AG09309 (cell line): ENCODE results near the gene MRPL41.

Experiments used
- DNase-seq: peaks from one replicate; pipeline ENCODE4 v3.0.0-alpha.2; 2010; ENCODE audit warnings: low read depth
- H3K4me3 ChIP-seq: 2 replicates; pipeline ENCODE4 v1.5.1; 2011; ENCODE audit warnings: mild to moderate bottlenecking, low read depth, low read length, moderate library complexity; ENCODE audit not compliant: control insufficient read depth
- TF ChIP-seq, protein P1 (sequence below): IDR thresholded peaks from 2 replicates; pipeline ENCODE4 v1.5.1; 2011; ENCODE audit warnings: mild to moderate bottlenecking, low read depth, low read length, inconsistent platforms; ENCODE audit not compliant: insufficient read depth, control insufficient read depth; ENCODE audit errors: missing control alignments

MRPL41 gene

DNA sequence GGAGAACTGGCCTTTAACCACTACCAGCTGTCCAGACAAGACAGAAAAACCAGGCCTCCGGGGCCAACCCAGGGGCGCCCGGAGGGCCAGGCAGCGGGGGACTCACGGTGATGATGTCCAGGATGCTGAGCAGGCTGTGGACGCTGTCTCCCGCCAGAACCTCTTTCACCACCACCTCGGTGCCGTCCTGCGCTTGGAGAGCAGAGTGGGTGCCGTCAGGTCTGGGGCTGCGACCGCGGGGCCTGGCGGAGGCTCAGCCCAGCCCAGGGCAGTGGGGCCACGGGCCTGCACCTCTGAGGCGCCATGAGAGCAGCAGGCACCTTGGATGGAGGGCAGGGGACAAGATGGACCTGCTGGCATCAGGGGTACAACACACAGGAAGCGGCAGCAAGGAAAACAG, 11.1 kb upstream of the MRPL41 start:
- DNase-seq: no peak
- no peak overlapping the region for H3K4me3 ChIP-seq
- TF ChIP-seq, protein P1, sequence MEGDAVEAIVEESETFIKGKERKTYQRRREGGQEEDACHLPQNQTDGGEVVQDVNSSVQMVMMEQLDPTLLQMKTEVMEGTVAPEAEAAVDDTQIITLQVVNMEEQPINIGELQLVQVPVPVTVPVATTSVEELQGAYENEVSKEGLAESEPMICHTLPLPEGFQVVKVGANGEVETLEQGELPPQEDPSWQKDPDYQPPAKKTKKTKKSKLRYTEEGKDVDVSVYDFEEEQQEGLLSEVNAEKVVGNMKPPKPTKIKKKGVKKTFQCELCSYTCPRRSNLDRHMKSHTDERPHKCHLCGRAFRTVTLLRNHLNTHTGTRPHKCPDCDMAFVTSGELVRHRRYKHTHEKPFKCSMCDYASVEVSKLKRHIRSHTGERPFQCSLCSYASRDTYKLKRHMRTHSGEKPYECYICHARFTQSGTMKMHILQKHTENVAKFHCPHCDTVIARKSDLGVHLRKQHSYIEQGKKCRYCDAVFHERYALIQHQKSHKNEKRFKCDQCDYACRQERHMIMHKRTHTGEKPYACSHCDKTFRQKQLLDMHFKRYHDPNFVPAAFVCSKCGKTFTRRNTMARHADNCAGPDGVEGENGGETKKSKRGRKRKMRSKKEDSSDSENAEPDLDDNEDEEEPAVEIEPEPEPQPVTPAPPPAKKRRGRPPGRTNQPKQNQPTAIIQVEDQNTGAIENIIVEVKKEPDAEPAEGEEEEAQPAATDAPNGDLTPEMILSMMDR: no peak

DNA sequence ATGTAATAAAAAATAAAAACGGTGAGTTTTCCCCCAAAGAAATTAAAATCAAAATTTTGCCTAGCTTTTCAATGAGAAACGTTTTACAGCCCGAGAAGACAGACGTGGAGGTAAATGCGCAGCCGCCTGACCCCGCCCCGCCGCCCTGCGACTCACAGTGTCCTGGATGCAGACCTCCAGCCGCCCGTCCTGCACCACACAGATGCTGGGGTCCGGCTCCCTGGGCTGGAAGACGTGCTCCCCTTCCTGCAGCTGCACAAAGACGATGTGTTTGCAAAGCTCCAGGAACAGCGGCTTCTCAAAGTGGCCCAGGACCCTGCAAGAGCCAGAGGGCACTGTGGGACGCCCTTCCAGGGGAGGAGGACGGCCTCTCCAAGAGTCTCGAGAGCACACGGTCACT, 9.2 kb upstream of the MRPL41 start:
- TF ChIP-seq, protein P1: no peak
- H3K4me3 ChIP-seq: no peak overlapping the region
- DNase-seq: no peak

DNA sequence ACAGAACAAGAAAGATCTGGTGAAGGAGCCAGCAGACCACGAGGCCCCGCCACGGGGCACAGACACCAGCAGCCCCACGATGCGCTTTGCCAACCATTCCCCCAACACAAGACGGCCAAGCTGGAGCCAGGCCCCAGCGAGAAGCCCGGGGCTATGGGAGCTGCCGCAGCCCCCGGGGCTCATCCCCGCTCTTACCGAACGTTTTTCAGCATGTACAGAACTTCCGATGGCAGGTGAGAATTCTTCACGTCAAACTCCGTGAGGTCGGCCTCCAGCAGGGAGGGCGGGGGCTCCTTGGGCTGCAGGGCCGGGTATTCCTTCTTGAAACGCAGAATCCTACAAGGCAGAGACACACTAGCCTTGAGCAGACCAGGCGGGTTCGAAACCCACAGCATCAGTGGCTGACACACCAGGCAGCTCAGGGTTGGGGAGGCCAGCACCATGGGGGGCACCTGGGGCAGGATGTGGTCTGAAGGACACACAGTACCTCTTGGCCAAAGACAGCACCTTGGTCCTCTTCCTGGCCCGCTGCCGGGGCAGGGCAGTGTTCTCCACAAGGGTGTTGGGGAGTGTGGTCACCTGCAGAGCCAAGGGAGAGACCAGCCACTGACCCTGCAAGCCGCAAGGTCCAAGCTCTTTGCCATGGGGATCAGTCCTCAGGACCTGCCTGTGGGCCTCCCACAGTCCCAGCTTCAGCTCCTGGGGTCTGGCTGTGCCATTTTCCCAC, 8.3 kb upstream of the MRPL41 start:
- DNase-seq: no peak
- no peak overlapping the region for H3K4me3 ChIP-seq
- TF ChIP-seq, protein P1: no peak

DNA sequence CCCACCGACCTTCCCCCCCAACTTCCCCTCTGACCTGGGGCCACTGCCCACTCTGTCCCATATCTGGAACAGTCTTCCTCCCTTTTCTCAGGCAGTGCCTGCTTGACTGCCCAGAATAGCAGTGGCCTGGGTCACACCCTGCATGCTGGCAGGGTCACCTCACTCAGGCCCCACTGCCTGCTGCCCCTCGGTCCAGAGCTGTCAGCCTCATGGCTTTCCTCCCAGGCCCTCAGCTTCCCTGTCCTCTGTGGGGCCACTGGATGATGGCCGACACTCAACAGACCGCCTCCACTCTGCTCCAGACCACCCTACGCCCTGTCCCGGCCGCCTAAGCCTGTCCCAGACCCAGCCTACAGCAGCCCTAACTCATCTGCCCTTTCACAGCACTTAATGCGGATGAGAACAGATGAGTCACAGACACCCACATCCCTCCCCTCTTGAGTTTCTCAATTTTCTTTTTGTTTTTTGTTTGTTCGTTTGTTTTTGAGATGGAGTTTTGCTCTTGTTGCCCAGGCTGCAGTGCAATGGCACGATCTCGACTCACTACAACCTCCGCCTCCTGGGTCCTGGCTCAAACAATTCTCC, 7.4 kb upstream of the MRPL41 start:
- DNase-seq: no peak
- no peak overlapping the region for H3K4me3 ChIP-seq
- TF ChIP-seq, protein P1: no peak

DNA sequence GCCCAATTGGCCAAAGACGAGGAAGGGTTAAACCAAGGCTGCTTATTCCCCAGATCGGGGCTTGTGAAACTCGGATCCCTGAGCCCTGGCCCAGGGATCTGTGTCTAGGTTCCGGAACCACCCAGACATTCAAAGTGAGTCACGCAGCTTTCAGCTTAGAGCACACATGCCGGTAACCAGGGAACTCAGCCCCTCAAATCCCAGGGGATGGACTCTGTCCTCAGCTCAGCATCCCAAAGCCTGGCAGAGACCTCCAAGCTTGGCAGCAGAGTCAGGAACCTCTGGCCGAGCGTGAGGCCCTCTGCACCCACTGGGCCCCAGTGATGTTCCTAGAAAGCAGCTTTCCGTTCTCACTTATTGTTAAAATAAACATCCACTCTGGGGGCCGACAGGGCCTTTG, 6.6 kb upstream of the MRPL41 start:
- DNase-seq: no peak
- TF ChIP-seq, protein P1: no peak
- H3K4me3 ChIP-seq: no peak overlapping the region

DNA sequence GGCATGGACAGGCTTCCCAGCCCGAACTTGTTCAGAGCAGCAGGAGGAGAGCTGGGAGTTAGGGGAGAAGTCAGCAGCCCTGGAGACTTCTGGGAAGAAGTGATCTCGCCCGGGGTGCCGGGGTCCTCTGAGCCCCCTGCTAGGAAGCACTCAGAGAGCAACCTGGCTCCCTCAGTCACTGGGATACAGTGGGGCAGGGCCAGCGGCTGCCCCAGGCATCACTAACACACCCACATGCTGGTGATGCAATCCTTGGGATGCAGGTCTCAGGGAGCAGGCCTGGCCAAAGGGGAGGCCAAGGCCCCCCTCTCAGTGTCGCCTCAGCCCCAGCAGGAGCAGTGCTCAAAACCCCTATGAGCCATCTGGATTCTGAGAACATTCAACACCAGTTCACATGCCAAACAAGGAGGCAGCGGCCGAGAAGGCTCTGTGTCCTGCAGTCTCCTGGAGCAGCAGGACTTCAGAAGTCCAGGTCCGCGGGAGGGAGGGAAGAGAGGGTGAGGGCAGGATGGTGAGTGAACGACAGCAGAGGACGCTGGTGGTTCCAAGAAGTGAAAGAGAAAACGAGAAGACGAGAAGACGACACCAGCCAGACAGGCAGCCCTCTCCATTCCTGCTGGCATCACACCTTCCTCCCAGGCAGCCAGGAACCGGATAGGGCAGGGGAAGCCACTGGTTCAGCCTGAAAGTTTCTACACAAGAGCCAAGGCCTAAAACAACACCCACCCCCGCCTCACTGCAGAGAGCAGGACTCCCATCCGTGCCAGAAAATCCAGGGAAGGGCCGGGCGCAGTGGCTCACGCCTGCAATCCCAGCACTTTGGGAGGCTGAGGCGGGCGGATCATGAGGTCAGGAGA, 3.8 kb upstream of the MRPL41 start:
- DNase-seq: no peak

More for the DNA sequence above, 3.8 kb upstream of the MRPL41 start:
- H3K4me3 ChIP-seq: no peak overlapping the region
- TF ChIP-seq, protein P1: no peak
